DND-41 (cell line): ENCODE results near the gene DLGAP4.

Source experiments
- ATAC-seq: fragments of 200-7000 bp; cut with Tn5 transposase; 3 replicates; pipeline ENCODE4 v1.9.1; 2021; ENCODE audit warnings: low read depth; ENCODE audit not compliant: insufficient read depth
- DNase-seq: peaks from one replicate; pipeline ENCODE4 v3.0.0-alpha.2; 2020
- H2AFZ ChIP-seq: 2 replicates; pipeline ENCODE4 v1.6.0; 2012; ENCODE audit warnings: low read depth, low read length
- H3K27ac ChIP-seq: 2 replicates; pipeline ENCODE4 v1.5.1; 2012; ENCODE audit warnings: low read length, inconsistent platforms
- H3K27me3 ChIP-seq: fragments of 200-600 bp; sonication (generic); 2 replicates; pipeline ENCODE4 v1.6.0; 2012; ENCODE audit warnings: low read length, mild to moderate bottlenecking, inconsistent platforms; ENCODE audit not compliant: insufficient read depth, poor library complexity
- H3K36me3 ChIP-seq: 2 replicates; pipeline ENCODE4 v1.5.1; 2012; ENCODE audit warnings: low read length, inconsistent platforms; ENCODE audit not compliant: insufficient read depth
- H3K4me1 ChIP-seq: 2 replicates; pipeline ENCODE4 v1.5.1; 2012; ENCODE audit warnings: mild to moderate bottlenecking, low read length; ENCODE audit not compliant: insufficient read depth
- H3K4me2 ChIP-seq: 2 replicates; pipeline ENCODE4 v1.6.0; 2012; ENCODE audit warnings: mild to moderate bottlenecking, moderate library complexity, low read length, inconsistent platforms; ENCODE audit not compliant: insufficient read depth
- H3K4me3 ChIP-seq, 2 experiments: fragments of 200-600 bp in 1 of 2; shearing (Covaris generic) in 1 of 2; 2 replicates each; pipeline ENCODE4 v1.5.1; 2012 to 2016; ENCODE audit warnings: inconsistent platforms in 2 of 2, low read length in 2 of 2, mild to moderate bottlenecking in 2 of 2, low read depth in 1 of 2, moderate library complexity in 1 of 2
- H3K79me2 ChIP-seq: 2 replicates; pipeline ENCODE4 v1.6.0; 2012; ENCODE audit warnings: low read length, inconsistent platforms; ENCODE audit not compliant: insufficient read depth
- H3K9ac ChIP-seq: 2 replicates; pipeline ENCODE4 v1.6.0; 2012; ENCODE audit warnings: low read depth, mild to moderate bottlenecking, inconsistent platforms, low read length, moderate library complexity
- H3K9me3 ChIP-seq: 2 replicates; pipeline ENCODE4 v1.5.1; 2012; ENCODE audit warnings: low read length, moderate library complexity, mild to moderate bottlenecking, inconsistent platforms; ENCODE audit not compliant: insufficient read depth, severe bottlenecking
- H4K20me1 ChIP-seq: 2 replicates; pipeline ENCODE4 v1.6.0; 2012; ENCODE audit warnings: low read length; ENCODE audit not compliant: insufficient read depth
- EZH2 ChIP-seq: IDR thresholded peaks from 3 replicates; pipeline ENCODE4 v1.6.1; 2012; ENCODE audit warnings: borderline replicate concordance, low read depth, mild to moderate bottlenecking, moderate library complexity, low read length, inconsistent platforms; ENCODE audit not compliant: severe bottlenecking
- TF ChIP-seq, protein P1 (sequence below): IDR thresholded peaks from 2 replicates; pipeline ENCODE4 v1.5.1; 2012; ENCODE audit warnings: borderline replicate concordance, low read length, moderate library complexity, mild to moderate bottlenecking; ENCODE audit not compliant: poor library complexity, severe bottlenecking; ENCODE audit errors: extremely low read depth

DLGAP4 gene

DNA sequence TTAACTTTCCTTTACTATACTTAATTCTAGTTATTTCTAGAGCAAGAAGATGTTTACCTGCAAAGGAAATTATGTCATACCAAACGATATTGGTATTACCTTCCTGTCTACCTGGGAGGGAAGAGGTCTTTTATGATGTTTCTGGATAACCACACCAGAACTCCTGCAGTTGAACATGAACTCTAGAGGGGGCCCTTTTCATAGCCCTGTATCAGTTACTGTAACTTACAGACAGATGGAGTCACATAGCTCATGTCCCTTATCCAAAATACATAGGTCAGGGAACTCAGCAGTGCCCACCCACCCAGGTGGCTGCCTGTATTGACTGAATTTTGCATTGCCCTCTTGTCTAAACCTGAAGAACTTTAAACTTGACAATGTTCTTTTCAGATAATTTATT lies 200.1 kb downstream of the DLGAP4 start:
- no peaks in the 10 kb centered on the region for H3K4me1 ChIP-seq
- H3K36me3 ChIP-seq = peaks cover 26% of the 10 kb centered on the region
- H3K79me2 ChIP-seq = no peaks in the 10 kb centered on the region
- no peaks in the 10 kb centered on the region for H3K27me3 ChIP-seq
- no peaks in the 10 kb centered on the region for H4K20me1 ChIP-seq
- TF ChIP-seq, protein P1, sequence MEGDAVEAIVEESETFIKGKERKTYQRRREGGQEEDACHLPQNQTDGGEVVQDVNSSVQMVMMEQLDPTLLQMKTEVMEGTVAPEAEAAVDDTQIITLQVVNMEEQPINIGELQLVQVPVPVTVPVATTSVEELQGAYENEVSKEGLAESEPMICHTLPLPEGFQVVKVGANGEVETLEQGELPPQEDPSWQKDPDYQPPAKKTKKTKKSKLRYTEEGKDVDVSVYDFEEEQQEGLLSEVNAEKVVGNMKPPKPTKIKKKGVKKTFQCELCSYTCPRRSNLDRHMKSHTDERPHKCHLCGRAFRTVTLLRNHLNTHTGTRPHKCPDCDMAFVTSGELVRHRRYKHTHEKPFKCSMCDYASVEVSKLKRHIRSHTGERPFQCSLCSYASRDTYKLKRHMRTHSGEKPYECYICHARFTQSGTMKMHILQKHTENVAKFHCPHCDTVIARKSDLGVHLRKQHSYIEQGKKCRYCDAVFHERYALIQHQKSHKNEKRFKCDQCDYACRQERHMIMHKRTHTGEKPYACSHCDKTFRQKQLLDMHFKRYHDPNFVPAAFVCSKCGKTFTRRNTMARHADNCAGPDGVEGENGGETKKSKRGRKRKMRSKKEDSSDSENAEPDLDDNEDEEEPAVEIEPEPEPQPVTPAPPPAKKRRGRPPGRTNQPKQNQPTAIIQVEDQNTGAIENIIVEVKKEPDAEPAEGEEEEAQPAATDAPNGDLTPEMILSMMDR = peak; percentile 59
- TF ChIP-seq EZH2 = no peak
- no peak overlapping the region for H3K4me3 ChIP-seq
- DNase-seq = no peak
- no peak overlapping the region for H3K4me2 ChIP-seq
- no peaks in the 10 kb centered on the region for H3K9me3 ChIP-seq
- H2AFZ ChIP-seq = no peak overlapping the region
- H3K27ac ChIP-seq = no peak overlapping the region
- no peak overlapping the region for H3K9ac ChIP-seq
- ATAC-seq = peak; percentile 66; the same call in 2 of the 3 replicates

GRCh38 chr20:36507746-36508145 lies 201.6 kb downstream of the DLGAP4 start:
- H3K4me1 ChIP-seq = no peaks in the 10 kb centered on the region
- H3K27ac ChIP-seq = no peak overlapping the region
- H3K9me3 ChIP-seq = no peaks in the 10 kb centered on the region
- H3K4me3 ChIP-seq = no peak overlapping the region
- no peak for DNase-seq
- no peak overlapping the region for H3K4me2 ChIP-seq
- no peaks in the 10 kb centered on the region for H4K20me1 ChIP-seq
- no peak for ATAC-seq
- H3K9ac ChIP-seq = no peak overlapping the region
- no peak overlapping the region for H2AFZ ChIP-seq
- TF ChIP-seq, protein P1 = no peak
- TF ChIP-seq EZH2 = no peak
- H3K27me3 ChIP-seq = no peaks in the 10 kb centered on the region
- peaks cover 28% of the 10 kb centered on the region for H3K36me3 ChIP-seq
- no peaks in the 10 kb centered on the region for H3K79me2 ChIP-seq

DNA sequence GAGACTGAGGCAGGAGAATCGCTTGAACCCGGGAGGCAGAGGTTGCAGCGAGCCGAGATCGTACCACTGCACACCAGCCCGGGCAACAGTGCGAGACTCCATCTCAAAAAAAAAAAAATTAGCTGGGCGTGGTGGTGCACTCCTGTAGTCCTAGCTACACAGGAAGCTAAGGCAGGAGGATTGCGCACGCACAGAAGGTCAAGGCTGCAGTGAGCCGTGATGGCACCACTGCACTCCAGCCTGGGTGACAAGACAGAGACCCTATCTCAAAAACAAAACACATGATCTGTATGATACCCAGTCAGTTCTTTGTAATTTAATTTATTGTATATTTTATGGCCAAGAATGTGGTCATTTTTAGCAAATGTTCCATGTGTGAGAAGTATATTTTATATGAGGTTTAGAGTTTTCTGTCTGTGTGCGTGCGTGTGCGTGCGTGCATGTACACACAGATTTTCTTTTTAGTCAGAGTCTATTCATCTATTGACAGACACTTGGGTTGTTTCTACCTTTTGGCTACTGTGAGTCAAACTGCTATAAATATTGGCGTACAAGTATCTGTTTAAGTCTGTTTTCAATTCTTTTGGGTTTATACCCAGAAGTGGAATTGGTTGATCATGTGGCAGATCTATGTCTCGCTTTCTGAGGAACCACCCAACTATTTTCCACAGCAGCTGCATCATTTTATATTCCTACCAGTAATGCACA lies 213.0 kb downstream of the DLGAP4 start:
- H3K4me2 ChIP-seq = no peak overlapping the region
- no peak overlapping the region for H3K9ac ChIP-seq
- no peaks in the 10 kb centered on the region for H3K27me3 ChIP-seq
- no peaks in the 10 kb centered on the region for H3K4me1 ChIP-seq
- ATAC-seq (no peak), DNase-seq (no peak)
- no peak overlapping the region for H3K4me3 ChIP-seq
- peaks cover 2% of the 10 kb centered on the region; the same call in 1 of the 2 replicates for H4K20me1 ChIP-seq
- H2AFZ ChIP-seq = no peak overlapping the region
- no peak overlapping the region for H3K27ac ChIP-seq
- peaks cover 16% of the 10 kb centered on the region for H3K36me3 ChIP-seq
- no peaks in the 10 kb centered on the region for H3K9me3 ChIP-seq
- H3K79me2 ChIP-seq = no peaks in the 10 kb centered on the region
- no peak for TF ChIP-seq EZH2
- TF ChIP-seq, protein P1 = no peak

- H3K9ac ChIP-seq = no peak overlapping the region
- no peaks in the 10 kb centered on the region for H3K79me2 ChIP-seq
- ATAC-seq (no peak), DNase-seq (no peak)
- H2AFZ ChIP-seq = no peak overlapping the region
- peaks cover 19% of the 10 kb centered on the region for H3K36me3 ChIP-seq
- no peaks in the 10 kb centered on the region for H3K4me1 ChIP-seq
- no peaks in the 10 kb centered on the region for H3K27me3 ChIP-seq
- H3K4me2 ChIP-seq = no peak overlapping the region
- TF ChIP-seq, protein P1 = no peak
- TF ChIP-seq EZH2 = no peak
- no peak overlapping the region for H3K27ac ChIP-seq
- H4K20me1 ChIP-seq = no peaks in the 10 kb centered on the region
- no peaks in the 10 kb centered on the region for H3K9me3 ChIP-seq
- no peak overlapping the region for H3K4me3 ChIP-seq
Measured at GRCh38 chr20:36519944-36520343, 213.8 kb downstream of the DLGAP4 start.
